ENCODE data around the gene LBH.

- TF ChIP-seq GATA3 (IDR thresholded peaks at IDR 0.05; ENCODE audit: low read depth, low read length) (no peak), GATA2 (IDR thresholded peaks at IDR 0.05; ENCODE audit: low read depth, low read length) (no peak)
Observed at GRCh38 chr2:30218814-30219213, 12.5 kb upstream of the LBH start.
